ENCODE results near the gene RCAN1. TPM values are rescaled to one million over a fixed set of nuclear protein-coding genes. Genes with fewer than 3 reads are reported as not detected.

Gene RCAN1
- total and polyA plus RNA-seq, 2 of the 13 experiments (the other 11 are each of a cell fraction or from before 2014, with no cell fraction given): 9.4 to 34.1 TPM

- TF ChIP-seq HNF4A (CRISPR knock-in tag; IDR thresholded peaks at IDR 0.05): peak; percentile 25; the same call in 1 of the 2 replicates
- TF ChIP-seq ATF2 (CRISPR knock-in tag; IDR thresholded peaks at IDR 0.05): 0 out of 2 replicates have a peak, but pooled peaks have one; percentile 22
- peak; percentile 37; the same call in 1 of the 2 replicates for TF ChIP-seq SALL1 (CRISPR knock-in tag; IDR thresholded peaks at IDR 0.05)
- no peak for TF ChIP-seq ZEB1 (IDR thresholded peaks at IDR 0.05; ENCODE audit: insufficient replicate concordance, low read depth)
- TF ChIP-seq TEAD3 (CRISPR knock-in tag; optimal IDR thresholded peaks at IDR 0.05; ENCODE audit: borderline replicate concordance): peak; percentile 41
- peak; percentile 90 for TF ChIP-seq ZBTB37 (CRISPR knock-in tag; IDR thresholded peaks at IDR 0.05)
- no peak for TF ChIP-seq JUNB (CRISPR knock-in tag; IDR thresholded peaks at IDR 0.05; ENCODE audit: borderline replicate concordance)
- no peak for TF ChIP-seq IRF1 (CRISPR knock-in tag; IDR thresholded peaks at IDR 0.05; ENCODE audit: low read depth)
- no peak for TF ChIP-seq PRMT3 (CRISPR knock-in tag; IDR thresholded peaks at IDR 0.05; ENCODE audit: borderline replicate concordance, low read depth)
- TF ChIP-seq ZBTB34 (CRISPR knock-in tag; IDR thresholded peaks at IDR 0.05): peak; percentile 88
- no peak for TF ChIP-seq ZKSCAN1 (IDR thresholded peaks at IDR 0.05; ENCODE audit: low read length)
- 0 out of 2 replicates have a peak, but pooled peaks have one; percentile 25 for TF ChIP-seq ZSCAN9 (CRISPR knock-in tag; IDR thresholded peaks at IDR 0.05; ENCODE audit: borderline replicate concordance)
- no peak for TF ChIP-seq ZBTB43 (CRISPR knock-in tag; conservative IDR thresholded peaks at IDR 0.05)
- TF ChIP-seq SRF (IDR thresholded peaks at IDR 0.05; ENCODE audit: low read depth, low read length): peak; percentile 74
- peak; percentile 82 for TF ChIP-seq CEBPG (CRISPR knock-in tag; IDR thresholded peaks at IDR 0.05)
Measured at GRCh38 chr21:34528131-34528561, 86.8 kb downstream of the RCAN1 start (continued).

Measured in HepG2 (cell line).